SK-N-SH (cell line): ENCODE data around the gene LMOD3. TPM values are rescaled to one million over a fixed set of nuclear protein-coding genes. Genes with fewer than 3 reads are reported as not detected.

Experiments
- CTCF ChIA-PET: fragments of 300-600, 350-600 bp; formaldehyde crosslinking; extraction: SDS; loops from one replicate; lab custom pipeline; 2021; lab: Yijun Ruan, JAX
- POLR2A ChIA-PET: fragments of 350-600 bp; sonication (Branson Sonifier 250); formaldehyde crosslinking; extraction: SDS; loops from one replicate; lab custom pipeline; 2020; ENCODE audit warnings: antibody characterized with exemption, inconsistent platforms; lab: Yijun Ruan, JAX
- DNase-seq: peaks from one replicate; pipeline ENCODE4 v3.0.0; 2012
- H2AFZ ChIP-seq: fragments of 200-600 bp; sonication (generic); 2 replicates; pipeline ENCODE4 v1.8.1; 2016; ENCODE audit warnings: antibody characterized with exemption, mild to moderate bottlenecking, low read depth
- H3F3A ChIP-seq: fragments of 200-600 bp; sonication (generic); replicated peaks from 2 replicates; pipeline ENCODE3; 2016; ENCODE audit warnings: antibody characterized with exemption, mild to moderate bottlenecking; ENCODE audit not compliant: insufficient read depth
- H3K27ac ChIP-seq, 2 experiments: fragments of 200-500 bp in 1 of 2; fragments of 200-600 bp in 1 of 2; sonication (Bioruptor generic) in 1 of 2; sonication (generic), shearing (Covaris generic) in 1 of 2; 2 replicates each; pipeline versions ENCODE4 v1.5.1 to v1.6.1; 2014 to 2016; ENCODE audit warnings: low read depth in 2 of 2, inconsistent platforms in 1 of 2, low read length in 1 of 2, mild to moderate bottlenecking in 1 of 2, mixed read lengths in 1 of 2
- H3K27me3 ChIP-seq: fragments of 200-600 bp; sonication (generic), shearing (Covaris generic); 2 replicates; pipeline ENCODE4 v1.6.1; 2016; ENCODE audit warnings: mixed run types; ENCODE audit not compliant: insufficient read depth
- H3K36me3 ChIP-seq, 2 experiments: fragments of 200-500 bp in 1 of 2; fragments of 200-600 bp in 1 of 2; sonication (Bioruptor generic) in 1 of 2; sonication (generic) in 1 of 2; replicated peaks in 1 of 2; 2 replicates each; pipeline versions ENCODE3 to v1.5.1; 2014 to 2016; ENCODE audit warnings: low read length in 1 of 2, mild to moderate bottlenecking in 1 of 2; ENCODE audit not compliant: insufficient read depth in 2 of 2, control insufficient read depth in 1 of 2
- H3K4me1 ChIP-seq, 2 experiments: fragments of 200-500 bp in 1 of 2; fragments of 200-600 bp in 1 of 2; sonication (Bioruptor generic) in 1 of 2; sonication (generic), shearing (Covaris generic) in 1 of 2; 2 replicates each; pipeline versions ENCODE4 v1.5.1 to v1.6.1; 2014 to 2016; ENCODE audit warnings: low read depth in 1 of 2, low read length in 1 of 2, mixed run types in 1 of 2; ENCODE audit not compliant: insufficient read depth in 2 of 2, control insufficient read depth in 1 of 2
- H3K4me2 ChIP-seq: fragments of 200-600 bp; sonication (generic), shearing (Covaris generic); 2 replicates; pipeline ENCODE4 v1.6.1; 2017; ENCODE audit warnings: mixed run types
- H3K4me3 ChIP-seq, 2 experiments: fragments of 200-500 bp in 1 of 2; fragments of 200-600 bp in 1 of 2; sonication (Bioruptor generic) in 1 of 2; sonication (generic), shearing (Covaris generic) in 1 of 2; 2 replicates each; pipeline versions ENCODE4 v1.5.1 to v1.8.1; 2014 to 2016; ENCODE audit warnings: low read depth in 2 of 2, inconsistent platforms in 1 of 2, low read length in 1 of 2, mild to moderate bottlenecking in 1 of 2, mixed read lengths in 1 of 2, moderate library complexity in 1 of 2
- H3K79me2 ChIP-seq: fragments of 200-600 bp; sonication (generic); 2 replicates; pipeline ENCODE4 v1.8.1; 2017; ENCODE audit warnings: mild to moderate bottlenecking; ENCODE audit not compliant: insufficient read depth
- H3K9ac ChIP-seq: fragments of 200-600 bp; sonication (generic); 2 replicates; pipeline ENCODE4 v1.6.1; 2017; ENCODE audit warnings: mixed run types
- H3K9me2 ChIP-seq: fragments of 200-600 bp; sonication (generic); 2 replicates; pipeline ENCODE4 v1.6.1; 2017; ENCODE audit warnings: mixed run types
- H3K9me3 ChIP-seq: fragments of 200-600 bp; sonication (generic); 2 replicates; pipeline ENCODE4 v1.6.1; 2017; ENCODE audit warnings: mixed run types, mild to moderate bottlenecking, moderate library complexity
- H4K20me1 ChIP-seq: fragments of 200-600 bp; sonication (generic); 2 replicates; pipeline ENCODE4 v1.6.1; 2017; ENCODE audit warnings: mild to moderate bottlenecking, mixed run types; ENCODE audit not compliant: insufficient read depth
- CHD2 ChIP-seq: fragments of 150-350 bp; IDR thresholded peaks from 2 replicates; pipeline ENCODE4 v1.6.1; 2018; ENCODE audit warnings: low read length; ENCODE audit not compliant: partially characterized antibody
- ELF1 ChIP-seq: IDR thresholded peaks from 2 replicates; pipeline ENCODE4 v1.4.0; 2012
- EP300 ChIP-seq, 2 experiments: IDR thresholded peaks; 2 replicates each; pipeline versions ENCODE4 v1.4.0 to v1.6.1; 2012; ENCODE audit warnings: borderline replicate concordance in 1 of 2, low read depth in 1 of 2, low read length in 1 of 2
- FOXJ3 ChIP-seq: sonication (generic); formaldehyde crosslinking; IDR thresholded peaks from 2 replicates; pipeline ENCODE4 v1.5.1; 2020; ENCODE audit warnings: mild to moderate bottlenecking, missing genetic modification reagents
- FOXM1 ChIP-seq: IDR thresholded peaks from 2 replicates; pipeline ENCODE4 v1.4.0; 2012; ENCODE audit warnings: low read depth, mild to moderate bottlenecking
- GABPA ChIP-seq: IDR thresholded peaks from 2 replicates; pipeline ENCODE4 v1.4.0; 2012; ENCODE audit warnings: low read depth, mild to moderate bottlenecking
- GATA2 ChIP-seq: sonication (generic); formaldehyde crosslinking; IDR thresholded peaks from 2 replicates; pipeline ENCODE4 v1.5.0; 2020; ENCODE audit warnings: mild to moderate bottlenecking, missing genetic modification reagents
- MEF2A ChIP-seq: IDR thresholded peaks from 2 replicates; pipeline ENCODE4 v1.4.0; 2012; ENCODE audit warnings: low read depth, borderline replicate concordance
- MXI1 ChIP-seq: IDR thresholded peaks from 2 replicates; pipeline ENCODE4 v1.6.1; 2012; ENCODE audit warnings: mild to moderate bottlenecking, low read depth, low read length, improper control_type of control experiment
- NFIC ChIP-seq: IDR thresholded peaks from 2 replicates; pipeline ENCODE4 v1.4.0; 2012; ENCODE audit warnings: borderline replicate concordance
- POLR2AphosphoS5 ChIP-seq: IDR thresholded peaks from 2 replicates; pipeline ENCODE4 v1.6.1; 2012; ENCODE audit warnings: low read depth, low read length
- RAD21 ChIP-seq: IDR thresholded peaks from 2 replicates; pipeline ENCODE4 v1.6.1; 2012; ENCODE audit warnings: mild to moderate bottlenecking, low read length
- RCOR1 ChIP-seq: fragments of 150-350 bp; IDR thresholded peaks from 2 replicates; pipeline ENCODE4 v1.6.1; 2017; ENCODE audit warnings: antibody characterized with exemption, low read length
- RFX5 ChIP-seq: IDR thresholded peaks from 2 replicates; pipeline ENCODE4 v1.6.1; 2012; ENCODE audit warnings: mild to moderate bottlenecking, improper control_type of control experiment, low read length
- RXRA ChIP-seq: IDR thresholded peaks from 2 replicates; pipeline ENCODE4 v1.4.0; 2012; ENCODE audit warnings: low read depth, mild to moderate bottlenecking, borderline replicate concordance
- SIN3A ChIP-seq: IDR thresholded peaks from 2 replicates; pipeline ENCODE4 v1.6.1; 2012; ENCODE audit warnings: low read depth, mild to moderate bottlenecking, low read length, moderate library complexity, borderline replicate concordance
- TEAD4 ChIP-seq: IDR thresholded peaks from 2 replicates; pipeline ENCODE4 v1.4.0; 2012; ENCODE audit warnings: mild to moderate bottlenecking, borderline replicate concordance; ENCODE audit not compliant: insufficient read depth
- YY1 ChIP-seq: IDR thresholded peaks from 2 replicates; pipeline ENCODE4 v1.4.0; 2012; ENCODE audit warnings: low read depth, mild to moderate bottlenecking
- WGBS: methylation state at CpG from one replicate; pipeline ENCODE4 v1.1.6; 2017; ENCODE audit warnings: low lambda C conversion rate; 5-methylcytosine and 5-hydroxymethylcytosine counted together
- polyA plus RNA-seq, 3 experiments: library from polyadenylated mRNA; depleted of rRNA; stranded (reverse); fragments of >200 nt; gene quantifications; 2 replicates each; pipeline ENCODE4 v1.2.3, GENCODE V29; 2012
- TF ChIP-seq, protein P1 (sequence below): IDR thresholded peaks from 2 replicates; pipeline ENCODE4 v1.4.0; 2012; ENCODE audit warnings: low read depth, borderline replicate concordance
- TF ChIP-seq, protein P2 (sequence below): IDR thresholded peaks from 2 replicates; pipeline ENCODE4 v1.6.1; 2012; ENCODE audit warnings: mild to moderate bottlenecking, low read depth, low read length, moderate library complexity
- TF ChIP-seq, protein P3 (sequence below): IDR thresholded peaks from 2 replicates; pipeline ENCODE4; 2012
- TF ChIP-seq, protein P4 (sequence below): fragments of 200-600 bp; sonication (generic); IDR thresholded peaks from 2 replicates; pipeline ENCODE4 v1.6.1; 2017; ENCODE audit warnings: antibody characterized with exemption, mild to moderate bottlenecking, moderate library complexity

LMOD3 gene
- polyA plus RNA-seq, 1 of the 3 experiments (the other 2 are of a cell fraction) = not detected

DNA sequence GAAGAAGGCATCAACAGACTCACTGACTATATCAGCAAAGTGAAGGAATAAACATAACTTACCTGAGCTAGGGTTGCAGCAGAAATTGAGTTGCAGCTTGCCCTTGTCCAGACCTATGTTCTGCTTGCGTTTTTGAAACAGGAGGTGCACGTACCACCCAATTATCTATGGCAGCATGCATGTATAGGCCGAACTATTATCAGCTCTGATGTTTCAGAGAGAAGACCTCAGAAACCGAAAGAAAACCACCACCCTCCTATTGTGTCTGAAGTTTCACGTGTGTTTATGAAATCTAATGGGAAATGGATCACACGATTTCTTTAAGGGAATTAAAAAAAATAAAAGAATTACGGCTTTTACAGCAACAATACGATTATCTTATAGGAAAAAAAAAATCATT, 17.8 kb downstream of the LMOD3 start (continued):
- TF ChIP-seq, protein P1, sequence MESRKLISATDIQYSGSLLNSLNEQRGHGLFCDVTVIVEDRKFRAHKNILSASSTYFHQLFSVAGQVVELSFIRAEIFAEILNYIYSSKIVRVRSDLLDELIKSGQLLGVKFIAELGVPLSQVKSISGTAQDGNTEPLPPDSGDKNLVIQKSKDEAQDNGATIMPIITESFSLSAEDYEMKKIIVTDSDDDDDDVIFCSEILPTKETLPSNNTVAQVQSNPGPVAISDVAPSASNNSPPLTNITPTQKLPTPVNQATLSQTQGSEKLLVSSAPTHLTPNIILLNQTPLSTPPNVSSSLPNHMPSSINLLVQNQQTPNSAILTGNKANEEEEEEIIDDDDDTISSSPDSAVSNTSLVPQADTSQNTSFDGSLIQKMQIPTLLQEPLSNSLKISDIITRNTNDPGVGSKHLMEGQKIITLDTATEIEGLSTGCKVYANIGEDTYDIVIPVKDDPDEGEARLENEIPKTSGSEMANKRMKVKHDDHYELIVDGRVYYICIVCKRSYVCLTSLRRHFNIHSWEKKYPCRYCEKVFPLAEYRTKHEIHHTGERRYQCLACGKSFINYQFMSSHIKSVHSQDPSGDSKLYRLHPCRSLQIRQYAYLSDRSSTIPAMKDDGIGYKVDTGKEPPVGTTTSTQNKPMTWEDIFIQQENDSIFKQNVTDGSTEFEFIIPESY = no peak
- TF ChIP-seq FOXJ3 (CRISPR knock-in tag) (no peak), YY1 (no peak), CHD2 (no peak), NFIC (no peak)
- TF ChIP-seq, protein P2, sequence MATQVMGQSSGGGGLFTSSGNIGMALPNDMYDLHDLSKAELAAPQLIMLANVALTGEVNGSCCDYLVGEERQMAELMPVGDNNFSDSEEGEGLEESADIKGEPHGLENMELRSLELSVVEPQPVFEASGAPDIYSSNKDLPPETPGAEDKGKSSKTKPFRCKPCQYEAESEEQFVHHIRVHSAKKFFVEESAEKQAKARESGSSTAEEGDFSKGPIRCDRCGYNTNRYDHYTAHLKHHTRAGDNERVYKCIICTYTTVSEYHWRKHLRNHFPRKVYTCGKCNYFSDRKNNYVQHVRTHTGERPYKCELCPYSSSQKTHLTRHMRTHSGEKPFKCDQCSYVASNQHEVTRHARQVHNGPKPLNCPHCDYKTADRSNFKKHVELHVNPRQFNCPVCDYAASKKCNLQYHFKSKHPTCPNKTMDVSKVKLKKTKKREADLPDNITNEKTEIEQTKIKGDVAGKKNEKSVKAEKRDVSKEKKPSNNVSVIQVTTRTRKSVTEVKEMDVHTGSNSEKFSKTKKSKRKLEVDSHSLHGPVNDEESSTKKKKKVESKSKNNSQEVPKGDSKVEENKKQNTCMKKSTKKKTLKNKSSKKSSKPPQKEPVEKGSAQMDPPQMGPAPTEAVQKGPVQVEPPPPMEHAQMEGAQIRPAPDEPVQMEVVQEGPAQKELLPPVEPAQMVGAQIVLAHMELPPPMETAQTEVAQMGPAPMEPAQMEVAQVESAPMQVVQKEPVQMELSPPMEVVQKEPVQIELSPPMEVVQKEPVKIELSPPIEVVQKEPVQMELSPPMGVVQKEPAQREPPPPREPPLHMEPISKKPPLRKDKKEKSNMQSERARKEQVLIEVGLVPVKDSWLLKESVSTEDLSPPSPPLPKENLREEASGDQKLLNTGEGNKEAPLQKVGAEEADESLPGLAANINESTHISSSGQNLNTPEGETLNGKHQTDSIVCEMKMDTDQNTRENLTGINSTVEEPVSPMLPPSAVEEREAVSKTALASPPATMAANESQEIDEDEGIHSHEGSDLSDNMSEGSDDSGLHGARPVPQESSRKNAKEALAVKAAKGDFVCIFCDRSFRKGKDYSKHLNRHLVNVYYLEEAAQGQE = no peak

DNA sequence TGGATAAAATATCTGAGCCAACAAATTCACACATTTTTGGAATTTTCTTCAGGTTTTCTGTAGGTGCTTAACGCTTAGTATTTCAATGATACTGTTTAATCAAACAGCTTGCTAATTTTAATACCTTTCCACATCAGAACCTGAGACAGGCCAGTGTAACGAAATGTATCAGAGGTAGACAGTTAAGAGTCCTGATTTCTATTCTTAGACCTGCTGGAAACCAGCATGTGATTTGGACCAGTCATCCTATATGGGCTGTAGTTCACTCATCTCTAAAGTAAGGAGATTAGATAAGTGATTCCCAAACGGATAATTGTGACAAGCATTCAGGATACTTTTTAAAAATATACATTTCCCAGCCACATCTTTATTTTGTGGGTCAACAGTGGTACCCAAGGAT, 19.3 kb downstream of the LMOD3 start:
- Histone ChIP-seq H3K4me3 (no peak overlapping the region), H3K9me3 (no peaks in the 10 kb centered on the region), H3K4me1 (no peaks in the 10 kb centered on the region), H3K79me2 (peaks cover 33% of the 10 kb centered on the region), H3K27ac (no peak overlapping the region), H2AFZ (no peak overlapping the region), H3K27me3 (no peaks in the 10 kb centered on the region), H3K9ac (no peak overlapping the region), H3K9me2 (no peaks in the 10 kb centered on the region), H3K4me2 (no peak overlapping the region), H3K36me3 (peaks cover 24 to 55% of the 10 kb centered on the region in 2 experiments), H3F3A (peaks cover 13% of the 10 kb centered on the region), H4K20me1 (peaks cover 11% of the 10 kb centered on the region; the same call in 1 of the 2 replicates)
- WGBS = 87% methylated on average over 3 of the region's 3 CpGs
- no peak for DNase-seq
- TF ChIP-seq POLR2AphosphoS5 = no peak
- no peak for TF ChIP-seq RXRA
- no peak for TF ChIP-seq GABPA
- TF ChIP-seq FOXM1 = no peak
- no peak for TF ChIP-seq GATA2 (CRISPR knock-in tag)
- no peak for TF ChIP-seq TEAD4
- TF ChIP-seq NFIC = no peak
- TF ChIP-seq ELF1 = no peak
- no peak for TF ChIP-seq MEF2A
- TF ChIP-seq RCOR1 = no peak
- no peak for TF ChIP-seq SIN3A
- TF ChIP-seq, protein P3, sequence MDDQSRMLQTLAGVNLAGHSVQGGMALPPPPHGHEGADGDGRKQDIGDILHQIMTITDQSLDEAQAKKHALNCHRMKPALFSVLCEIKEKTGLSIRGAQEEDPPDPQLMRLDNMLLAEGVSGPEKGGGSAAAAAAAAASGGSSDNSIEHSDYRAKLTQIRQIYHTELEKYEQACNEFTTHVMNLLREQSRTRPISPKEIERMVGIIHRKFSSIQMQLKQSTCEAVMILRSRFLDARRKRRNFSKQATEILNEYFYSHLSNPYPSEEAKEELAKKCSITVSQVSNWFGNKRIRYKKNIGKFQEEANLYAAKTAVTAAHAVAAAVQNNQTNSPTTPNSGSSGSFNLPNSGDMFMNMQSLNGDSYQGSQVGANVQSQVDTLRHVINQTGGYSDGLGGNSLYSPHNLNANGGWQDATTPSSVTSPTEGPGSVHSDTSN = no peak
- no peak for TF ChIP-seq MXI1
- TF ChIP-seq RFX5 = no peak
- TF ChIP-seq, protein P1 = no peak
- TF ChIP-seq, protein P4, sequence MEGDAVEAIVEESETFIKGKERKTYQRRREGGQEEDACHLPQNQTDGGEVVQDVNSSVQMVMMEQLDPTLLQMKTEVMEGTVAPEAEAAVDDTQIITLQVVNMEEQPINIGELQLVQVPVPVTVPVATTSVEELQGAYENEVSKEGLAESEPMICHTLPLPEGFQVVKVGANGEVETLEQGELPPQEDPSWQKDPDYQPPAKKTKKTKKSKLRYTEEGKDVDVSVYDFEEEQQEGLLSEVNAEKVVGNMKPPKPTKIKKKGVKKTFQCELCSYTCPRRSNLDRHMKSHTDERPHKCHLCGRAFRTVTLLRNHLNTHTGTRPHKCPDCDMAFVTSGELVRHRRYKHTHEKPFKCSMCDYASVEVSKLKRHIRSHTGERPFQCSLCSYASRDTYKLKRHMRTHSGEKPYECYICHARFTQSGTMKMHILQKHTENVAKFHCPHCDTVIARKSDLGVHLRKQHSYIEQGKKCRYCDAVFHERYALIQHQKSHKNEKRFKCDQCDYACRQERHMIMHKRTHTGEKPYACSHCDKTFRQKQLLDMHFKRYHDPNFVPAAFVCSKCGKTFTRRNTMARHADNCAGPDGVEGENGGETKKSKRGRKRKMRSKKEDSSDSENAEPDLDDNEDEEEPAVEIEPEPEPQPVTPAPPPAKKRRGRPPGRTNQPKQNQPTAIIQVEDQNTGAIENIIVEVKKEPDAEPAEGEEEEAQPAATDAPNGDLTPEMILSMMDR = no peak
- no peak for TF ChIP-seq RAD21
- no peak for TF ChIP-seq EP300 (IDR thresholded peaks at IDR 0.05; ENCODE audit: borderline replicate concordance in 1 of 2, low read depth in 1 of 2, low read length in 1 of 2)
- POLR2A ChIA-PET = no interaction called here
- CTCF ChIA-PET = interaction anchor here (0.7 to 1.7 kb wide), 2 partner anchors 11 to 18 kb away, joined by 3 to 5 read pairs; no protein-coding TSS in a partner anchor
